Measurements from ENCODE around the gene DCDC2.
"Not testable (repeated sequence)": the region's sequence is repeated elsewhere in the genome, so short reads cannot be mapped to it uniquely, and the experiment has no call there.

GRCh38 chr6:24204113-24204512 lies 153.7 kb downstream of the DCDC2 start:
- TF ChIP-seq CTCF (IDR thresholded peaks at IDR 0.05); POLR2A (IDR thresholded peaks at IDR 0.05); EP300 (IDR thresholded peaks at IDR 0.05; ENCODE audit: low read depth): not testable (repeated sequence)

Data from transverse colon (tissue), 3 donors.